Testis (tissue), 3 donors: Measurements from ENCODE around the gene TESPA1. TPM values are rescaled to one million over a fixed set of nuclear protein-coding genes. Genes with fewer than 3 reads are reported as not detected.
A peak's percentile ranks its signal among the peaks of the same experiment; 100 is the strongest.

Experiments used
- DNase-seq: peaks from one replicate; pipeline ENCODE4 v3.0.0-alpha.2; 2019
- H3K27ac ChIP-seq, 2 donors: fragments of 200-600 bp; sonication (generic); one replicate each; pipeline ENCODE4 v1.5.1; 2019
- H3K27me3 ChIP-seq: fragments of 200-600 bp; sonication (generic); one replicate; pipeline ENCODE4 v1.5.1; 2019
- H3K36me3 ChIP-seq: fragments of 200-600 bp; sonication (generic); one replicate; pipeline ENCODE4 v1.5.1; 2017; ENCODE audit warnings: low read depth; ENCODE audit errors: missing control alignments
- H3K4me1 ChIP-seq: fragments of 200-600 bp; sonication (generic); one replicate; pipeline ENCODE4 v1.5.1; 2019
- H3K4me3 ChIP-seq, 2 donors: fragments of 200-600 bp; sonication (generic); one replicate each; pipeline ENCODE4 v1.5.1; 2017 to 2019
- H3K9me3 ChIP-seq: fragments of 200-600 bp; sonication (generic); one replicate; pipeline ENCODE4 v1.5.1; 2017
- POLR2A ChIP-seq: fragments of 450-650 bp; IDR thresholded peaks from one replicate; pipeline ENCODE4 v1.6.1; 2017; ENCODE audit warnings: antibody characterized with exemption, mild to moderate bottlenecking, moderate library complexity
- WGBS, 2 donors: methylation state at CpG; one replicate each; pipeline ENCODE4 v1.1.5; 2018; 5-methylcytosine and 5-hydroxymethylcytosine counted together
- intact Hi-C: fragments of 100-400 bp; cut with DNase I; formaldehyde crosslinking; loops from one replicate; pipeline ENCODE4 v1.15.1; 2023; ENCODE audit warnings: low total_unique reads
- polyA plus RNA-seq: library from polyadenylated mRNA; stranded (reverse); fragments of 350-450 nt; fragmentation: Illumina TruSeq; extraction: RNeasy Lipid Tissue Mini Kit (QIAGEN cat#74804); gene quantifications from one replicate; pipeline ENCODE4 v1.2.3, GENCODE V29; 2014; ENCODE audit warnings: low read depth, low replicate concordance; ENCODE audit not compliant: insufficient read depth
- total RNA-seq, 2 donors: library from RNA; depleted of rRNA; stranded (reverse); fragments of >200 nt; gene quantifications; one replicate each; pipeline ENCODE4 v1.2.3, GENCODE V29; 2016
- TF ChIP-seq, protein P1 (sequence below), 3 experiments: fragments of 450-650 bp in 2 of 3; fragments of 200-600 bp in 1 of 3; sonication (generic) in 1 of 3; IDR thresholded peaks; one replicate each; pipeline ENCODE4 v1.5.1; 2016 to 2019; ENCODE audit warnings: antibody characterized with exemption in 3 of 3, mild to moderate bottlenecking in 2 of 3, moderate library complexity in 1 of 3

TESPA1 gene
- total and polyA plus RNA-seq, 3 donors from 2014 or later, result 0.79 to 1.7 (median 0.87) TPM

DNA sequence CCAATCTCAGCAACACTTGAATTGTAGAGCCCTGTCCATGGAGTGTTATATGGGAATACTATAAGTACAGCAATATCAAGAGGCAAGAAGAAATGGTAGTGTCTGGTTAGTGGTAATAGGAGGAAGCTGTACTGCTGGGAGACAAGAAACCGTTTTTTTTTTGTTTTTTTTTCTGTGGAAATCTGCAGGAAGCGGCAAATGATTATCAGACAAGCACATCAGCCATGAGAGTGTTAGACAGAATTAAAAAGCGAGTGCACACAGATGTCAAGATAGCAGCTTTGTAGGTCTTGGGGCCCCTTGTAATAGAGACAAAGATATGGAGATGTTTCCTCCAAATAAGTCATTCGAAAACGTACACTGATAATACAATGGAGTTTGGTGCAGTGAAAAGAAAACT lies 6.7 kb downstream of the TESPA1 start:
- Histone ChIP-seq H3K4me3 (no peak overlapping the region), H3K4me1 (peaks cover 4% of the 10 kb centered on the region), H3K27me3 (no peaks in the 10 kb centered on the region), H3K9me3 (no peaks in the 10 kb centered on the region), H3K36me3 (no peaks in the 10 kb centered on the region), H3K27ac (no peak overlapping the region)
- DNase-seq, result no peak
- intact Hi-C loops, result no loop called here
- WGBS, 2 donors, result 73 to 84% methylated on average over 5 of the region's 5 CpGs
- TF ChIP-seq, protein P1, sequence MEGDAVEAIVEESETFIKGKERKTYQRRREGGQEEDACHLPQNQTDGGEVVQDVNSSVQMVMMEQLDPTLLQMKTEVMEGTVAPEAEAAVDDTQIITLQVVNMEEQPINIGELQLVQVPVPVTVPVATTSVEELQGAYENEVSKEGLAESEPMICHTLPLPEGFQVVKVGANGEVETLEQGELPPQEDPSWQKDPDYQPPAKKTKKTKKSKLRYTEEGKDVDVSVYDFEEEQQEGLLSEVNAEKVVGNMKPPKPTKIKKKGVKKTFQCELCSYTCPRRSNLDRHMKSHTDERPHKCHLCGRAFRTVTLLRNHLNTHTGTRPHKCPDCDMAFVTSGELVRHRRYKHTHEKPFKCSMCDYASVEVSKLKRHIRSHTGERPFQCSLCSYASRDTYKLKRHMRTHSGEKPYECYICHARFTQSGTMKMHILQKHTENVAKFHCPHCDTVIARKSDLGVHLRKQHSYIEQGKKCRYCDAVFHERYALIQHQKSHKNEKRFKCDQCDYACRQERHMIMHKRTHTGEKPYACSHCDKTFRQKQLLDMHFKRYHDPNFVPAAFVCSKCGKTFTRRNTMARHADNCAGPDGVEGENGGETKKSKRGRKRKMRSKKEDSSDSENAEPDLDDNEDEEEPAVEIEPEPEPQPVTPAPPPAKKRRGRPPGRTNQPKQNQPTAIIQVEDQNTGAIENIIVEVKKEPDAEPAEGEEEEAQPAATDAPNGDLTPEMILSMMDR (IDR thresholded peaks at IDR 0.05), result no peak
- TF ChIP-seq POLR2A, result no peak

DNA sequence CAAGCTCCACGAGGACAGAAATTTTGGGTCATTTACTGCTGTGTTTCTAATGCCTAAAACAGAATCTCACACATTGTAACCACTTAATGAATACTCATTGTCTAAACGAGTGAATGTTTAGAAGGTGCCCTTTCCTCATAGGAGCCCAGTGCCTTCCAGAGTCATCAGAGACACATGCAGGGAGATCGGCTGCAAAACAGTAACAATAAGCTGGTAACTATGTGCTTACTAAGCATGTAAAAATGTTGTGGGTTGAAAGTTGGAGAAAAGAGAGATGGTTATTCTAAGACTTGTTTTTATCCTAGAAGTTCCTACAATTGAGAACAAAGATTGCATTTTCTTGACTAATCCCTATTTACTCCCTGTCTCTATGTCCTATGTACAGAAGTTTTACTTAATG lies 7.4 kb downstream of the TESPA1 start:
- no peaks in the 10 kb centered on the region for H3K9me3 ChIP-seq
- H3K4me1 ChIP-seq, result peaks cover 4% of the 10 kb centered on the region
- intact Hi-C loops, result no loop called here
- H3K27ac ChIP-seq, result no peak overlapping the region
- 34 to 37% methylated on average over 3 of the region's 3 CpGs for WGBS, 2 donors
- H3K27me3 ChIP-seq, result no peaks in the 10 kb centered on the region
- DNase-seq, result no peak
- no peak overlapping the region for H3K4me3 ChIP-seq
- no peak for TF ChIP-seq POLR2A
- TF ChIP-seq, protein P1 (IDR thresholded peaks at IDR 0.05), result no peak
- H3K36me3 ChIP-seq, result no peaks in the 10 kb centered on the region

DNA sequence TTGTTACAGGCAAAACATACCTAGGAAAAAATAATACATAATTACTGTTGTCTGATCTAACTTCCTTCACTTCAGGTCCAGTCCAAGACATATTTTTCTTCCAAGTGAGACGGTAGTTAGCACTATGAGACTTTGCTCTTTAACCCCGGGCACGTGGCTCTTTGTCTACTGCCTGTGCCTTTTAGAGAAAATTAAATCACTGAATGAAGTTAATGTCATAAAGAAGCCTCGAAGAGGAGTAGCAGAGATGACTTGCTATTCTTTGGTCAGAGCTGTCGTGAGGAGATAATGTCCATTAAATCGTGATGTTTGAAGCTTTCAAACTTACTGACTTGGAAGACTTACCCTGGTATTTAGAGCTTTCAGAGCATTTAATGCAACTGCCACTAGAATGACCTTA lies 8.7 kb downstream of the TESPA1 start:
- Histone ChIP-seq H3K4me1 (peaks cover 4% of the 10 kb centered on the region), H3K4me3 (no peak overlapping the region), H3K27me3 (no peaks in the 10 kb centered on the region), H3K36me3 (no peaks in the 10 kb centered on the region), H3K27ac (peak overlapping the region in 1 of 2 donors; percentile 63), H3K9me3 (no peaks in the 10 kb centered on the region)
- WGBS, 2 donors, result 41 to 47% methylated on average over 6 of the region's 6 CpGs
- intact Hi-C loops, result no loop called here
- no peak for TF ChIP-seq POLR2A
- TF ChIP-seq, protein P1 (IDR thresholded peaks at IDR 0.05), result no peak
- DNase-seq, result no peak

DNA sequence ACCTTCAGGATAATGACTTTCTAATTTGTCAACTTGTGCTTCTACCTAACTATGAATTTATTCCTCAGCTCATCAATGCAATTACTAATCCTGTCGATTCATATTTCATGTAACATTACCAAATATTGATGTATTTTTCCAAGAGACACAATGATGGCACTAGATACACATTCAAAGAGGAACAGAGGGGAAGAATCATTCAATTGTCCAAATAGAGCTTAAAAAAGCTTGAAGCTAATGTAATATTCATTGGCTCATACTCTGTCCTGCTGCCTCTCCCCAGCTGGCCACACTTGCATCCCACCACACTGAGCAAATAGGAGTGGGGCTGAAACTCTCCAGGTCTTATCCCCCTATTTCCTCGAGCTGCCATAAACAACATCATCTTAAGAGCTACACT lies 9.3 kb downstream of the TESPA1 start:
- WGBS, 2 donors, result 76 to 79% methylated on average over 2 of the region's 2 CpGs
- H3K27me3 ChIP-seq, result no peaks in the 10 kb centered on the region
- no peak for DNase-seq
- no peak overlapping the region for H3K4me3 ChIP-seq
- TF ChIP-seq, protein P1 (IDR thresholded peaks at IDR 0.05), result no peak
- no peak for TF ChIP-seq POLR2A
- H3K27ac ChIP-seq, result no peak overlapping the region
- peaks cover 4% of the 10 kb centered on the region for H3K4me1 ChIP-seq
- no peaks in the 10 kb centered on the region for H3K9me3 ChIP-seq
- no peaks in the 10 kb centered on the region for H3K36me3 ChIP-seq
- intact Hi-C loops, result no loop called here

DNA sequence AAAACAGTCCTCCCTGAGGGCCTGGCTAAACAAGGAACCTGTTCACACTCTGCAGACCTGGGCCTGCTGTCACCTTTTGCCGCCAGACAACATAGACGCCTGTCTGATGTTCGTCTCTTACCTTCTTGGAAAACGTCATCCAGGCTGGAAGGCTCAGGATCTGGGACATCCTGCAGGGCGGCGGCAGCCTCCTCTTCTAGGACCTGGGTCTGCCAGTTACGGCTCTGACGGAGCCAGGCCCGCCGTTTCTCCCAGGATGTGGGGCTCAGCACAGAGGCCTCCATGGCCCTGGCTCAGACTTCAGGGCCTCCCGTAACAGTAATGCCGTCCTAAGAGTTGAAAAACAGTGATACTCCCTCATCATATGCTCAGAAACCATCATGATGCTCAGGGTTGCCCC lies 10.3 kb downstream of the TESPA1 start:
- 83 to 91% methylated on average over 5 to 12 of the region's 12 CpGs for WGBS, 2 donors
- Histone ChIP-seq H3K27ac (no peak overlapping the region), H3K36me3 (no peaks in the 10 kb centered on the region), H3K27me3 (no peaks in the 10 kb centered on the region), H3K4me1 (peaks cover 4% of the 10 kb centered on the region), H3K9me3 (no peaks in the 10 kb centered on the region), H3K4me3 (no peak overlapping the region)
- DNase-seq, result no peak
- intact Hi-C loops, result no loop called here
- no peak for TF ChIP-seq POLR2A
- TF ChIP-seq, protein P1 (IDR thresholded peaks at IDR 0.05), result no peak
